ENCODE results near the gene TACC2.

TACC2 gene

DNA sequence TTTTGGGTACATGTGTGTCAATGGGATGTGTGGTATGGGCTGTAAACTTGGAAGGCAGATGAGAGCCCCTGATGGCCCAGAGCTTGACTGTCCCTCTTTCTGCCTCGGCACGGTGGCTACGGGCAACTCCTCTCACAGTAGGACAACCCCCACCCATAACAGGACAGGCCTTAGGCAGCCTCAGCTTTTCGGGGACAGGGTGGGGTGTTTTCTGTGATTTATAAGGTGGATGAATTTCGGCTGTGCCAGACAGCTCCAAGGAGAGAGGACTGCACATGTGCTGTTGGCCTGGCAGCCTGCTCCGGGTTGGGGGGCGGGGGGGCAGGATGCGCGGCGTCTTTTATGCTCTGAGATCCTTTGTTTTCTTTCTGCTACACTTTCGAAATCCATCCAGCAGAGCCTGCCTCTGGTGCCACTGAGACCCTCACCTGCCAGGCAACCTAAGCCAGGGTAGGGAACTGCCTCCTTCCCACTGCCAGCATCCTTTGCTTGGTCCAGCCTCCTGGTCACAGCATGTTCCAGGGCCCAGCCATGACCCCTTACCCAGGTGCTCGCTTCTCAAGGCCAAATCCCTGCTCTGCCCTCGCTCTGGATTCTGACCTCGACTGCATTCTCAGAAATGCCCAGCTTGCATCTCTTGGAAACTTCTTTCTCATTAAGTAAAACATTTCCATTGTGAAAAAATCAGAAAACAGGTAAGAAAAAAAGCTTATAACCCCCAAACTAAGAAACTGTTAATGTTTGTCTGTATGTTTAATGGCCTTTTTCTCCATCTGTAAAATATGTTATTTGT, 266.7 kb downstream of the TACC2 start:
- TF ChIP-seq, protein P1, sequence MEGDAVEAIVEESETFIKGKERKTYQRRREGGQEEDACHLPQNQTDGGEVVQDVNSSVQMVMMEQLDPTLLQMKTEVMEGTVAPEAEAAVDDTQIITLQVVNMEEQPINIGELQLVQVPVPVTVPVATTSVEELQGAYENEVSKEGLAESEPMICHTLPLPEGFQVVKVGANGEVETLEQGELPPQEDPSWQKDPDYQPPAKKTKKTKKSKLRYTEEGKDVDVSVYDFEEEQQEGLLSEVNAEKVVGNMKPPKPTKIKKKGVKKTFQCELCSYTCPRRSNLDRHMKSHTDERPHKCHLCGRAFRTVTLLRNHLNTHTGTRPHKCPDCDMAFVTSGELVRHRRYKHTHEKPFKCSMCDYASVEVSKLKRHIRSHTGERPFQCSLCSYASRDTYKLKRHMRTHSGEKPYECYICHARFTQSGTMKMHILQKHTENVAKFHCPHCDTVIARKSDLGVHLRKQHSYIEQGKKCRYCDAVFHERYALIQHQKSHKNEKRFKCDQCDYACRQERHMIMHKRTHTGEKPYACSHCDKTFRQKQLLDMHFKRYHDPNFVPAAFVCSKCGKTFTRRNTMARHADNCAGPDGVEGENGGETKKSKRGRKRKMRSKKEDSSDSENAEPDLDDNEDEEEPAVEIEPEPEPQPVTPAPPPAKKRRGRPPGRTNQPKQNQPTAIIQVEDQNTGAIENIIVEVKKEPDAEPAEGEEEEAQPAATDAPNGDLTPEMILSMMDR (IDR thresholded peaks at IDR 0.05; ENCODE audit: control insufficient read depth, extremely low read depth, insufficient read depth) = no peak
- H3K4me3 ChIP-seq (ENCODE audit: low read depth, low read length) = no peak overlapping the region
- no peak for DNase-seq (ENCODE audit: low read depth)

DNA sequence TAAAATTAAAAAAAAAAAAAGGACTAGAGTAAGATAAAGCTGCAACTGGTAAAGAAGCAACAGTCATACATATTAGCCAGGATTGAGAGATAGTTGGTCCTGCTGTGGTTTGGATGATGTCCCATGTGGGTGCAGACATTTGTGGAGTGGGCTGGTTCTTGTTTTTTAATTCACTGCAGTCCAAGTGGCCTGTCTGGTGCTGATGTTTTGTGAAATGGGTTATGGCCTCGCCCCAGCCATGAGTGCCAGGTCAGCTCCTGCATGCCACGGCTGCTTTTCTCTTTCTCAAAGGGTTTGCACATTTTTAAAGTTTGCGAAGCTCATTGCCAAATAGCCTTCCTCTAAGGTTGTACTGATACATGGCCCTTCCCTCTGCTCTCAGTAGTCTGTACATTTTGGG, 268.1 kb downstream of the TACC2 start:
- TF ChIP-seq, protein P1 (IDR thresholded peaks at IDR 0.05; ENCODE audit: control insufficient read depth, extremely low read depth, insufficient read depth) = no peak
- DNase-seq (ENCODE audit: low read depth) = no peak
- no peak overlapping the region for H3K4me3 ChIP-seq (ENCODE audit: low read depth, low read length)

DNA sequence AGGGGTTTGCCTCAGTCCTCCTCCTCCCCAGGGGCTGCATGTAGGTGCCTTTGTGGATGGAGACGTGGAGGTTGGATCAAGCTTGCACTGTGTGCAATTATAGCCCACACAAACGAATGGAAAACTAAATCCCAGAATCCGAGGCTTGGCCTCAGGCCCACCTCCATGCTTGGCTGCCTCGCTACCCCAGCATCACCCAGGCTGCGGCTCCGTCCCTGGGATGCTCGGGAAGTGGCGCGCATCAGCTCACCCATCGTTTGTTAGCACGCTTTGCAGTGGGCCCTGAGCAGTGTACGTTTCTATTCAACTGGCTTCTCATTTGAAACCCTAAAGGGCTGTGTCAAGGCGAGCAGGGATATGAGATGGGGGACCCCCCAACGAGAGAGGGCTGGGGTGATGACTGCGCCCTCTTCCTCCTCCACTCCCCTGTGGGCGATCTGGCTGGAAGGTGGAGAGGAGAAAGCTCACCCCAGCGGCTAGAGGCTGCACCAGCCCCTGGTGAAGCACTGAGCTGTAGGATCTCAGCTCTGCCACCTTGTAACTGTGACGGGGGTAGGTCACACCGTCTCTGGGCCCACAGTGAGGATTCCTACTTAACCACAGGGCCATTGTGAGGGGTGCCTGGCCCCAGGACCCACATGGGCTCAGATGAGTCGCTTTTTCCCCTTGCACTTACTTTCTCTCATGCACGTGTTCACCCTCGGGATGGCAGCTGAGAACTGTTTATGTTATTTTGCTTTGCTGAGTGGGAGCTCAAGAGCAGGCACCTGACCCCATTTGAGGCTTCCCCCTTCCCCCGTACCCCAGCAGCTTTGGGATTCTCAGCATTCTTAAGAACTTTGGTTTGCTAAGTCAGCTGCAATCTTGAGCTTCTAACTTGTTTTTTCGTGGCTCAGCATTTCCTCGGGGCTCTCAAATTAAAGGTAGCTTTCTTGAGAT, 269.4 kb downstream of the TACC2 start:
- no peak for DNase-seq (ENCODE audit: low read depth)
- TF ChIP-seq, protein P1 (IDR thresholded peaks at IDR 0.05; ENCODE audit: control insufficient read depth, extremely low read depth, insufficient read depth) = no peak

DNA sequence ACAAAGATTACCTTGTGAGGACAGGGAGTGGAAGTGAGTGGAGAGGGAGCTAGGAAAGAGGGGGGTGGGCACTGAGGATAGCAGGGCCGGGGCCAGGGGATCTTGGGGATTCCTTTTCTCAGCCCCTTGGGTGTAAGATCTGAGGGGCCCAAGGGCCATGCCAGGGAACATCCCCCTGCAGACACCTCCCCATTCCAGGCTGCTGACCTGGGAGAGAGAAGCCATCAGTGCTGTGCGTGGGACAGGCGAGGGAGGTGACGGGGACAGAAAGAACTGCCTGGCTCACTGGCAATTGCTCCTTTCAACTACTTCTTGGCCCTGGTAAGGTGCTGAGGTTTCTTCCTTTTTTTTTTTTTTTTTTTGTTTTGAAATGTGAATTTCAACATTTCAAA, 270.1 kb downstream of the TACC2 start:
- no peak for DNase-seq (ENCODE audit: low read depth)
- TF ChIP-seq, protein P1 (IDR thresholded peaks at IDR 0.05; ENCODE audit: control insufficient read depth, extremely low read depth, insufficient read depth) = no peak
- no peak overlapping the region for H3K4me3 ChIP-seq (ENCODE audit: low read depth, low read length)

More for the DNA sequence above, 269.4 kb downstream of the TACC2 start:
- H3K4me3 ChIP-seq (ENCODE audit: low read depth, low read length) = no peak overlapping the region

DNA sequence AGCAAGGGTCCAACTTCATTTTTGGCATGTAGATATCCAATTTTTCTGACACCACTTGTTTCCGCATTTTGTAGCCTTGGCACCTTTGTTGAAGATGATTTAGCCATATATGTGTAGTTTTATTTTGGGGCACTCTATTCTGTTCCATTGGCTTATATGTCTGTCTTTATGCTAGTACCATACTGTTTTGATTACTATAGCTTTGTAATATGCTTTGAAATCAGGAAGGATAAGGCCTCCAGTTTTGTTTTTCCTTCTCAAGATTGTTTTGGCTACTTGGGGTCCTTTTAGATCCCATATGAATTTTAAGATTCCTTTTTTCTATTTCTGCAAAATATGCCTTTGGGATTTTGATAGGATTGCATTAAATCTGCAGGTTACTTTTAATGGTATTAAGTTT, 272.6 kb downstream of the TACC2 start:
- no peak overlapping the region for H3K4me3 ChIP-seq (ENCODE audit: low read depth, low read length)
- TF ChIP-seq, protein P1 (IDR thresholded peaks at IDR 0.05; ENCODE audit: control insufficient read depth, extremely low read depth, insufficient read depth) = no peak
- no peak for DNase-seq (ENCODE audit: low read depth)

GRCh38 chr10:122263971-122264370, 275.0 kb downstream of the TACC2 start:
- DNase-seq (ENCODE audit: low read depth) = no peak
- TF ChIP-seq, protein P1 (IDR thresholded peaks at IDR 0.05; ENCODE audit: control insufficient read depth, extremely low read depth, insufficient read depth) = no peak
- no peak overlapping the region for H3K4me3 ChIP-seq (ENCODE audit: low read depth, low read length)

Measured in LNCaP clone FGC (cell line).